Subcutaneous abdominal adipose tissue (tissue), 5 donors: ENCODE results near the gene BRD2.

Source experiments
- H3K27ac ChIP-seq: one replicate; pipeline ENCODE4 v1.7.0; 2013; ENCODE audit warnings: low read depth, mild to moderate bottlenecking, inconsistent platforms, low read length, moderate library complexity
- H3K27me3 ChIP-seq, 5 donors: one replicate each; pipeline ENCODE4 v1.7.0; 2013; ENCODE audit warnings: low read length in 5 of 5, inconsistent platforms in 1 of 5; ENCODE audit not compliant: control insufficient read depth in 5 of 5, insufficient read depth in 4 of 5
- H3K36me3 ChIP-seq, 5 donors: one replicate each; pipeline ENCODE4 v1.7.0; 2013; ENCODE audit warnings: low read length in 5 of 5; ENCODE audit not compliant: control insufficient read depth in 5 of 5, insufficient read depth in 5 of 5
- H3K4me1 ChIP-seq, 5 donors: one replicate each; pipeline ENCODE4 v1.7.0; 2013; ENCODE audit warnings: low read length in 5 of 5, mild to moderate bottlenecking in 3 of 5, moderate library complexity in 1 of 5; ENCODE audit not compliant: control insufficient read depth in 5 of 5, insufficient read depth in 5 of 5
- H3K4me3 ChIP-seq, 5 donors: one replicate each; pipeline ENCODE4 v1.7.0; 2013; ENCODE audit warnings: low read length in 5 of 5, low read depth in 1 of 5
- H3K9ac ChIP-seq, 5 donors: one replicate each; pipeline ENCODE4 v1.7.0; 2013; ENCODE audit warnings: low read length in 5 of 5, mild to moderate bottlenecking in 4 of 5, moderate library complexity in 3 of 5
- H3K9me3 ChIP-seq, 5 donors: one replicate each; pipeline ENCODE4 v1.7.0; 2013; ENCODE audit warnings: low read length in 5 of 5; ENCODE audit not compliant: control insufficient read depth in 5 of 5
- donor health status: healthy.
- donor health status: healthy.
- donor health status: healthy.
- donor health status: healthy.
- donor health status: healthy.

The BRD2 gene

GRCh38 chr6:32977953-32978324, 9.5 kb downstream of the BRD2 start:
- H3K4me1 ChIP-seq: peaks cover 11 to 62% (median 58%) of the 10 kb centered on the region in 5 donors
- H3K36me3 ChIP-seq: peaks cover 32 to 89% (median 80%) of the 10 kb centered on the region in 5 donors

GRCh38 chr6:32979720-32980487, 11.5 kb downstream of the BRD2 start:
- Histone ChIP-seq H3K4me3 (no peak overlapping the region), H3K27me3 (no peaks in the 10 kb centered on the region), H3K36me3 (peaks cover 32 to 87% (median 71%) of the 10 kb centered on the region in 5 donors), H3K9ac (no peak overlapping the region), H3K27ac (no peak overlapping the region), H3K4me1 (peaks cover 5 to 46% (median 45%) of the 10 kb centered on the region in 5 donors), H3K9me3 (no peaks in the 10 kb centered on the region)

More at GRCh38 chr6:32977953-32978324, 9.5 kb downstream of the BRD2 start:
- no peaks in the 10 kb centered on the region for H3K9me3 ChIP-seq
- no peaks in the 10 kb centered on the region for H3K27me3 ChIP-seq
- peak overlapping the region in 1 of 5 donors; percentile 38 for H3K9ac ChIP-seq
- H3K27ac ChIP-seq: peak overlapping the region; percentile 43
- no peak overlapping the region for H3K4me3 ChIP-seq

GRCh38 chr6:32980488-32981038, 12.2 kb downstream of the BRD2 start:
- H3K9ac ChIP-seq: no peak overlapping the region
- peaks cover 28 to 81% (median 65%) of the 10 kb centered on the region in 5 donors for H3K36me3 ChIP-seq
- no peak overlapping the region for H3K4me3 ChIP-seq
- H3K9me3 ChIP-seq: no peaks in the 10 kb centered on the region
- H3K27ac ChIP-seq: no peak overlapping the region
- peaks cover 5 to 40% (median 39%) of the 10 kb centered on the region in 5 donors for H3K4me1 ChIP-seq
- no peaks in the 10 kb centered on the region for H3K27me3 ChIP-seq

- peaks cover 3 to 24% (median 22%) of the 10 kb centered on the region in 5 donors for H3K4me1 ChIP-seq
- peaks cover 20 to 64% (median 48%) of the 10 kb centered on the region in 5 donors for H3K36me3 ChIP-seq
- H3K27me3 ChIP-seq: no peaks in the 10 kb centered on the region
Observed at GRCh38 chr6:32982084-32982701, 13.8 kb downstream of the BRD2 start.

GRCh38 chr6:32982702-32983492, 14.5 kb downstream of the BRD2 start:
- H3K4me3 ChIP-seq: no peak overlapping the region
- peak overlapping the region; percentile 27 for H3K27ac ChIP-seq
- H3K9ac ChIP-seq: no peak overlapping the region
- peaks cover 0 to 17% (median 15%) of the 10 kb centered on the region in 5 donors for H3K4me1 ChIP-seq
- no peaks in the 10 kb centered on the region for H3K9me3 ChIP-seq
- peaks cover 14 to 57% (median 41%) of the 10 kb centered on the region in 5 donors for H3K36me3 ChIP-seq
- H3K27me3 ChIP-seq: no peaks in the 10 kb centered on the region

More at GRCh38 chr6:32982084-32982701, 13.8 kb downstream of the BRD2 start:
- Histone ChIP-seq H3K27ac (peak overlapping the region; percentile 27), H3K9ac (no peak overlapping the region), H3K9me3 (no peaks in the 10 kb centered on the region), H3K4me3 (no peak overlapping the region)

GRCh38 chr6:32983493-32983848, 15.1 kb downstream of the BRD2 start:
- H3K36me3 ChIP-seq: peaks cover 14 to 52% (median 36%) of the 10 kb centered on the region in 5 donors
- H3K4me3 ChIP-seq: no peak overlapping the region
- peaks cover 0 to 11% (median 10%) of the 10 kb centered on the region in 5 donors for H3K4me1 ChIP-seq
- no peaks in the 10 kb centered on the region for H3K27me3 ChIP-seq
- H3K9ac ChIP-seq: no peak overlapping the region
- H3K27ac ChIP-seq: no peak overlapping the region
- H3K9me3 ChIP-seq: no peaks in the 10 kb centered on the region

GRCh38 chr6:32983964-32984621, 15.7 kb downstream of the BRD2 start:
- H3K36me3 ChIP-seq: peaks cover 14 to 45% (median 30%) of the 10 kb centered on the region in 5 donors
- no peak overlapping the region for H3K4me3 ChIP-seq
- H3K9me3 ChIP-seq: no peaks in the 10 kb centered on the region
- no peak overlapping the region for H3K9ac ChIP-seq
- no peaks in the 10 kb centered on the region for H3K27me3 ChIP-seq
- no peak overlapping the region for H3K27ac ChIP-seq
- H3K4me1 ChIP-seq: peaks cover 0 to 10% (median 7%) of the 10 kb centered on the region in 5 donors

GRCh38 chr6:32984622-32985389, 16.4 kb downstream of the BRD2 start:
- Histone ChIP-seq H3K4me1 (peaks cover 0 to 10% (median 7%) of the 10 kb centered on the region in 5 donors), H3K27ac (no peak overlapping the region), H3K4me3 (no peak overlapping the region)

GRCh38 chr6:32989368-32989767, 21.0 kb downstream of the BRD2 start:
- Histone ChIP-seq H3K9ac (no peak overlapping the region), H3K9me3 (no peaks in the 10 kb centered on the region), H3K4me1 (peaks cover 0 to 4% (median 0%) of the 10 kb centered on the region in 5 donors), H3K27me3 (no peaks in the 10 kb centered on the region), H3K27ac (no peak overlapping the region), H3K36me3 (no peaks in the 10 kb centered on the region), H3K4me3 (no peak overlapping the region)

More at GRCh38 chr6:32984622-32985389, 16.4 kb downstream of the BRD2 start:
- peaks cover 9 to 38% (median 23%) of the 10 kb centered on the region in 5 donors for H3K36me3 ChIP-seq
- no peaks in the 10 kb centered on the region for H3K9me3 ChIP-seq
- H3K27me3 ChIP-seq: no peaks in the 10 kb centered on the region
- no peak overlapping the region for H3K9ac ChIP-seq
